Stimulated activated CD4-positive, alpha-beta T cell treated with anti-CD3 and anti-CD28 coated beads, Interleukin-1b, Interleukin-23, amount 100 ng/mL, for 24 hours (primary cell): Measurements from ENCODE around the gene SYCE1L.
"Not testable (repeated sequence)": the region's sequence is repeated elsewhere in the genome, so short reads cannot be mapped to it uniquely, and the experiment has no call there.

Source experiments
- DNase-seq, 4 experiments: peaks; one replicate each; pipeline ENCODE4 v3.0.0-alpha.2; 2020; ENCODE audit warnings: low read depth in 4 of 4, low spot score in 1 of 4

Gene SYCE1L

GRCh38 chr16:77199211-77199610 is at the start of gene SYCE1L:
TSS of gene SYCE1L (plus strand) at chr16:77199408. CDS start at chr16:77199452, 44 bp downstream.
- no peak for DNase-seq

GRCh38 chr16:77157346-77158058 is 41.7 kb upstream of the SYCE1L start:
- DNase-seq: no peak

GRCh38 chr16:77158293-77158692 is 40.9 kb upstream of the SYCE1L start:
- DNase-seq: no peak

GRCh38 chr16:77165006-77165405 is 34.2 kb upstream of the SYCE1L start:
- DNase-seq: no peak

GRCh38 chr16:77165536-77166236 is 33.5 kb upstream of the SYCE1L start:
- not testable (repeated sequence) for DNase-seq

GRCh38 chr16:77166726-77167125 is 32.5 kb upstream of the SYCE1L start:
- DNase-seq: no peak

- DNase-seq: no peak
Measured at GRCh38 chr16:77168901-77169300, 30.3 kb upstream of the SYCE1L start.

- peak in 2 of 4 experiments; percentile 24 to 30 for DNase-seq
Measured at GRCh38 chr16:77169650-77170236, 29.5 kb upstream of the SYCE1L start.

GRCh38 chr16:77170805-77171204 is 28.4 kb upstream of the SYCE1L start:
- DNase-seq: no peak

- no peak for DNase-seq
Measured at GRCh38 chr16:77171745-77172635, 27.2 kb upstream of the SYCE1L start.

- no peak for DNase-seq
Measured at GRCh38 chr16:77172951-77173350, 26.3 kb upstream of the SYCE1L start.

- DNase-seq: no peak
Measured at GRCh38 chr16:77183137-77183536, 16.1 kb upstream of the SYCE1L start.

- not testable (repeated sequence) for DNase-seq
Measured at GRCh38 chr16:77186298-77186697, 12.9 kb upstream of the SYCE1L start.

- DNase-seq: no peak
Measured at GRCh38 chr16:77190190-77190477, 9.1 kb upstream of the SYCE1L start.

- DNase-seq: peak; percentile 77 to 90 (median 90)
Measured at GRCh38 chr16:77190478-77191258, 8.5 kb upstream of the SYCE1L start, which contains the start of gene MON1B. TSS of gene MON1B (plus strand) at chr16:77191190. CDS start at chr16:77191486, 296 bp downstream.

GRCh38 chr16:77191259-77191969 is 7.8 kb upstream of the SYCE1L start:
- peak in 1 of 4 experiments; percentile 8 for DNase-seq

GRCh38 chr16:77193377-77193776 is 5.8 kb upstream of the SYCE1L start:
- DNase-seq: no peak

GRCh38 chr16:77194295-77195231 is 4.6 kb upstream of the SYCE1L start:
- DNase-seq: no peak

- DNase-seq: no peak
Measured at GRCh38 chr16:77195411-77195810, 3.8 kb upstream of the SYCE1L start.
